Sigmoid colon (tissue), 7 donors: ENCODE measurements around the gene TMOD1. TPM values are rescaled to one million over a fixed set of nuclear protein-coding genes. Genes with fewer than 3 reads are reported as not detected.

Source experiments
- DNase-seq: peaks from one replicate; pipeline ENCODE4 v3.0.0-alpha.2; 2019
- H3K27ac ChIP-seq, 4 donors: fragments of 200-600 bp; sonication (generic); one replicate each; pipeline ENCODE4 v1.5.1; 2016 to 2019; ENCODE audit warnings: mild to moderate bottlenecking in 1 of 4
- H3K27me3 ChIP-seq, 3 donors: fragments of 200-600 bp; sonication (generic); one replicate each; pipeline ENCODE4 v1.5.1; 2019; ENCODE audit warnings: mild to moderate bottlenecking in 1 of 3
- H3K36me3 ChIP-seq, 4 donors: fragments of 200-600 bp; sonication (generic); one replicate each; pipeline ENCODE4 v1.5.1; 2016 to 2019
- H3K4me1 ChIP-seq, 4 donors: fragments of 200-600 bp; sonication (generic); one replicate each; pipeline ENCODE4 v1.5.1; 2017 to 2019
- H3K4me3 ChIP-seq, 4 donors: fragments of 200-600 bp; sonication (generic); one replicate each; pipeline ENCODE4 v1.5.1; 2017 to 2019; ENCODE audit warnings: mild to moderate bottlenecking in 2 of 4, moderate library complexity in 1 of 4
- H3K9me3 ChIP-seq, 4 donors: fragments of 200-600 bp in 3 of 4; sonication (generic) in 3 of 4; one replicate each; pipeline versions ENCODE4 v1.5.1 to v1.6.1; 2013 to 2019
- CTCF ChIP-seq, 4 experiments: fragments of 450-650 bp in 3 of 4; fragments of 200-600 bp in 1 of 4; IDR thresholded peaks; one replicate each; pipeline ENCODE4 v1.5.1; 2016 to 2019; ENCODE audit warnings: antibody characterized with exemption in 4 of 4, mild to moderate bottlenecking in 3 of 4, moderate library complexity in 2 of 4
- EP300 ChIP-seq, 4 donors: sonication (generic); formaldehyde crosslinking; IDR thresholded peaks; one replicate each; pipeline ENCODE4 v1.6.1; 2017; ENCODE audit warnings: antibody characterized with exemption in 4 of 4
- POLR2A ChIP-seq, 2 donors: fragments of 450-650 bp; IDR thresholded peaks; one replicate each; pipeline ENCODE4 v1.6.1; 2016; ENCODE audit warnings: antibody characterized with exemption in 2 of 2, mild to moderate bottlenecking in 2 of 2, moderate library complexity in 2 of 2
- POLR2AphosphoS5 ChIP-seq, 4 donors: sonication (generic); formaldehyde crosslinking; IDR thresholded peaks; one replicate each; pipeline ENCODE4 v1.6.1; 2017; ENCODE audit warnings: antibody characterized with exemption in 4 of 4
- WGBS, 2 donors: extraction: QIAGEN DNeasy Blood & Tissue Kit; methylation state at CpG; one replicate each; pipeline ENCODE4 v1.1.7; 2013; 5-methylcytosine and 5-hydroxymethylcytosine counted together
- intact Hi-C: fragments of 100-400 bp; cut with DNase I; formaldehyde crosslinking; loops from one replicate; pipeline ENCODE4 v1.15.1; 2023
- polyA plus RNA-seq, 3 donors: library from polyadenylated mRNA; stranded (reverse); fragments of 200-250 nt; gene quantifications; one replicate each; pipeline ENCODE4 v1.2.3, GENCODE V29; 2013
- total RNA-seq, 4 donors: library from RNA; depleted of rRNA; stranded (reverse); fragments of >200 nt; gene quantifications; one replicate each; pipeline ENCODE4 v1.1.0, GENCODE V29; 2016
- donor health status: healthy with polysubstance abuse.
- donor health status: Bipolar disorder and iron deficiency.
- donor health status: healthy.

The TMOD1 gene
- total and polyA plus RNA-seq, 7 donors, result 1.6 to 56.8 (median 28.5) TPM

- intact Hi-C loops, result no loop called here
- Histone ChIP-seq H3K9me3 (peaks cover 0 to 3% (median 0%) of the 10 kb centered on the region in 4 donors), H3K4me3 (no peak overlapping the region), H3K27ac (no peak overlapping the region), H3K4me1 (peaks cover 0 to 12% (median 9%) of the 10 kb centered on the region in 4 donors), H3K27me3 (no peaks in the 10 kb centered on the region), H3K36me3 (peaks cover under 1 to 19% (median 3%) of the 10 kb centered on the region in 4 donors)
- DNase-seq, result no peak
- 75 to 79% methylated on average over 5 of the region's 5 CpGs for WGBS, 2 donors
- TF ChIP-seq POLR2AphosphoS5 (IDR thresholded peaks at IDR 0.05) (no peak), CTCF (IDR thresholded peaks at IDR 0.05) (no peak), EP300 (IDR thresholded peaks at IDR 0.05) (no peak), POLR2A (IDR thresholded peaks at IDR 0.05) (no peak)
Measured at GRCh38 chr9:97548379-97548778, 46.9 kb downstream of the TMOD1 start.

GRCh38 chr9:97548819-97549540, 47.5 kb downstream of the TMOD1 start:
- peaks cover 0 to 3% (median 0%) of the 10 kb centered on the region in 4 donors for H3K9me3 ChIP-seq
- 84 to 89% methylated on average over 3 of the region's 3 CpGs for WGBS, 2 donors
- no peak overlapping the region for H3K4me3 ChIP-seq
- H3K27me3 ChIP-seq, result no peaks in the 10 kb centered on the region
- H3K4me1 ChIP-seq, result peaks cover 0 to 12% (median 9%) of the 10 kb centered on the region in 4 donors
- H3K36me3 ChIP-seq, result peaks cover 5 to 25% (median 8%) of the 10 kb centered on the region in 4 donors
- TF ChIP-seq POLR2AphosphoS5 (IDR thresholded peaks at IDR 0.05) (no peak), EP300 (IDR thresholded peaks at IDR 0.05) (no peak)
- no peak for DNase-seq
- H3K27ac ChIP-seq, result no peak overlapping the region
- intact Hi-C loops, result no loop called here

- Histone ChIP-seq H3K27ac (no peak overlapping the region), H3K9me3 (peaks cover 0 to 3% (median 0%) of the 10 kb centered on the region in 4 donors), H3K27me3 (no peaks in the 10 kb centered on the region), H3K4me1 (peaks cover 0 to 5% (median 4%) of the 10 kb centered on the region in 4 donors), H3K36me3 (peaks cover 6 to 40% (median 19%) of the 10 kb centered on the region in 4 donors), H3K4me3 (no peak overlapping the region)
- TF ChIP-seq CTCF (IDR thresholded peaks at IDR 0.05) (no peak), POLR2AphosphoS5 (IDR thresholded peaks at IDR 0.05) (no peak), POLR2A (IDR thresholded peaks at IDR 0.05) (no peak), EP300 (IDR thresholded peaks at IDR 0.05) (no peak)
- DNase-seq, result no peak
- intact Hi-C loops, result no loop called here
- 84 to 95% methylated on average over 1 of the region's 1 CpG for WGBS, 2 donors
Measured at GRCh38 chr9:97550386-97550785, 48.9 kb downstream of the TMOD1 start.

- peaks cover 6 to 40% (median 21%) of the 10 kb centered on the region in 4 donors for H3K36me3 ChIP-seq
- H3K27ac ChIP-seq, result no peak overlapping the region
- peaks cover 0 to 3% (median 0%) of the 10 kb centered on the region in 4 donors for H3K9me3 ChIP-seq
- TF ChIP-seq POLR2A (IDR thresholded peaks at IDR 0.05) (no peak), POLR2AphosphoS5 (IDR thresholded peaks at IDR 0.05) (no peak), EP300 (IDR thresholded peaks at IDR 0.05) (no peak), CTCF (IDR thresholded peaks at IDR 0.05) (no peak)
- H3K27me3 ChIP-seq, result no peaks in the 10 kb centered on the region
- WGBS, 2 donors, result 95% methylated on average over 5 of the region's 5 CpGs
- H3K4me3 ChIP-seq, result no peak overlapping the region
- no peak for DNase-seq
- intact Hi-C loops, result no loop called here
- H3K4me1 ChIP-seq, result no peaks in the 10 kb centered on the region
Measured at GRCh38 chr9:97551308-97551707, 49.8 kb downstream of the TMOD1 start.

- Histone ChIP-seq H3K9me3 (peaks cover 0 to 3% (median 0%) of the 10 kb centered on the region in 4 donors), H3K4me1 (peaks cover 0 to 17% (median 16%) of the 10 kb centered on the region in 4 donors), H3K36me3 (peaks cover 6 to 29% (median 21%) of the 10 kb centered on the region in 4 donors), H3K27ac (no peak overlapping the region), H3K27me3 (no peaks in the 10 kb centered on the region), H3K4me3 (no peak overlapping the region)
- TF ChIP-seq POLR2AphosphoS5 (IDR thresholded peaks at IDR 0.05) (no peak), CTCF (IDR thresholded peaks at IDR 0.05) (no peak), EP300 (IDR thresholded peaks at IDR 0.05) (no peak), POLR2A (IDR thresholded peaks at IDR 0.05) (no peak)
- no peak for DNase-seq
- intact Hi-C loops, result no loop called here
- WGBS, 2 donors, result 90 to 91% methylated on average over 6 of the region's 6 CpGs
Measured at GRCh38 chr9:97553141-97553540, 51.7 kb downstream of the TMOD1 start.
